Hematopoietic multipotent progenitor cell treated with erythropoietin and hydrocortisone succinate and interleukin-3 and kit ligand, for 4 days (in vitro differentiated cells): ENCODE results near the gene FLYWCH1.
A peak's percentile ranks its signal among the peaks of the same experiment; 100 is the strongest.

Experiments used
- DNase-seq: peaks from one replicate; pipeline ENCODE4 v3.0.0-alpha.2; 2015

Gene FLYWCH1

GRCh38 chr16:2911638-2912329 is at the start of gene FLYWCH1:
TSS of gene FLYWCH1 (plus strand) at chr16:2911931. CDS start at chr16:2929686, 17,755 bp downstream.
- peak; percentile 100 for DNase-seq

- DNase-seq = no peak
Measured at GRCh38 chr16:2865651-2866050, 46.1 kb upstream of the FLYWCH1 start.

- DNase-seq = no peak
Measured at GRCh38 chr16:2866431-2866830, 45.3 kb upstream of the FLYWCH1 start.

- no peak for DNase-seq
Measured at GRCh38 chr16:2867661-2867986, 44.1 kb upstream of the FLYWCH1 start.

GRCh38 chr16:2867987-2868789 is 43.5 kb upstream of the FLYWCH1 start:
- DNase-seq = peak; percentile 98

GRCh38 chr16:2871926-2872325 is 39.8 kb upstream of the FLYWCH1 start:
- no peak for DNase-seq

- no peak for DNase-seq
Measured at GRCh38 chr16:2874032-2874911, 37.5 kb upstream of the FLYWCH1 start.

GRCh38 chr16:2874912-2875362 is 36.8 kb upstream of the FLYWCH1 start:
- peak; percentile 91 for DNase-seq

GRCh38 chr16:2879854-2880508 is 31.8 kb upstream of the FLYWCH1 start:
- DNase-seq = no peak

GRCh38 chr16:2881783-2882649 is 29.7 kb upstream of the FLYWCH1 start:
- DNase-seq = peak; percentile 65

- DNase-seq = peak; percentile 100
Measured at GRCh38 chr16:2882650-2883457, 28.9 kb upstream of the FLYWCH1 start, which contains the start of gene FLYWCH2. TSS of gene FLYWCH2 (plus strand) at chr16:2883215. CDS start at chr16:2896450, 13,235 bp downstream.

GRCh38 chr16:2883458-2883908 is 28.2 kb upstream of the FLYWCH1 start:
- DNase-seq = peak; percentile 35

- no peak for DNase-seq
Measured at GRCh38 chr16:2884041-2884451, 27.7 kb upstream of the FLYWCH1 start.

- DNase-seq = no peak
Measured at GRCh38 chr16:2894231-2894630, 17.5 kb upstream of the FLYWCH1 start.

GRCh38 chr16:2895813-2896212 is 15.9 kb upstream of the FLYWCH1 start:
- DNase-seq = no peak

GRCh38 chr16:2896480-2897010 is 15.2 kb upstream of the FLYWCH1 start:
- DNase-seq = no peak

GRCh38 chr16:2897110-2897509 is 14.6 kb upstream of the FLYWCH1 start:
- DNase-seq = no peak

- no peak for DNase-seq
Measured at GRCh38 chr16:2898831-2899563, 12.7 kb upstream of the FLYWCH1 start.

- DNase-seq = no peak
Measured at GRCh38 chr16:2899564-2900072, 12.1 kb upstream of the FLYWCH1 start.
